Endometrium (tissue), 2 donors: Measurements from ENCODE around the gene KLHL41.

Source experiments
- FAIRE-seq: peaks from 2 replicates; lab custom pipeline; 2012; peaks lifted over from hg19 to GRCh38; lab: Jason Lieb, UNC
- donor health status: control.
- donor health status: control.

The KLHL41 gene

DNA sequence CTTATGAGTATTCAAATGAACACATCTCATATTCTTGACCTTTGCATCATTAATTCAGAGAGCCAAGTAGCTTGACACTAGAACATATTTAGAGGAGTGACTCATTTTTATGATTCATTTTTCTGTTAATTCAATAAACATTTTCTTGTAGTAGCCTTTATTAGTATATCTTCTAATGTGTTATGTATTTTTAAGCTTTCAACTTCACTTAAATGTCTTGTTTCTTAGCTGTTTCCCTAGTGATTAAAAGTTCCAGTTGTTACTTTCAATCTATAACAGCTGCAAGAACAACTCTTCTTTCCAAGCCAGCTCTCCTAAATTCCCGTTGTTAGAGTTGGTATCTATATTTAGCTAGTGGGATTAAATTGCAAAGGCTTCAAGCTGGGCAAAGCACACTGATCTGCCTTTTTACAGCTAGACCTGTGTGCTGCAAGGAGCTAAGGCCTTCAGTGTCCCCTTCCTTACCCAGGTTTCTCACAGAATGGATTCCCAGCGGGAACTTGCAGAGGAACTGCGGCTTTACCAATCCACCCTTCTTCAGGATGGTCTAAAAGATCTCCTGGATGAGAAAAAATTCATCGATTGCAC, at the start of gene KLHL41:
Gene KLHL41, plus strand, starts transcription at position 405 of the 588 bp plus-strand sequence. Its CDS starts 77 bp downstream, at position 482.
- FAIRE-seq, result no peak

DNA sequence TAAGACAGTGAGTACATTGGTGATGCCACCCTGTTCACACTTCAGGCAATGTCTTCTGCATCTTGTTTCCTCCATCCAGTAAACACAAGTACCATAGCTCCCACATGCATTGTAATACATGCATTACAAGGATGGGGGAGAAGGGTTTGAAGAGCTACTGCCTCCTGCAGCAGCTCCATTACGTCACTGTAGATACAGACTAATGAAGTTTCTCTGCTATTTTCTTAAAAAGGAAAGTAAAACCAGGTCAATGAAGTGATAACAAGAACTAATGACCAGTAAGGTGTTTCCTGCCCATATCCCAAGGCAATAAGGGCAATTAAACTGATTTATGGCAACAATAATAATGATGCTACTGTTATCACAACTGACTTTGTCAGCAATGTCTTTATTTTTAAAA, 48.4 kb upstream of the KLHL41 start:
- FAIRE-seq, result no peak

DNA sequence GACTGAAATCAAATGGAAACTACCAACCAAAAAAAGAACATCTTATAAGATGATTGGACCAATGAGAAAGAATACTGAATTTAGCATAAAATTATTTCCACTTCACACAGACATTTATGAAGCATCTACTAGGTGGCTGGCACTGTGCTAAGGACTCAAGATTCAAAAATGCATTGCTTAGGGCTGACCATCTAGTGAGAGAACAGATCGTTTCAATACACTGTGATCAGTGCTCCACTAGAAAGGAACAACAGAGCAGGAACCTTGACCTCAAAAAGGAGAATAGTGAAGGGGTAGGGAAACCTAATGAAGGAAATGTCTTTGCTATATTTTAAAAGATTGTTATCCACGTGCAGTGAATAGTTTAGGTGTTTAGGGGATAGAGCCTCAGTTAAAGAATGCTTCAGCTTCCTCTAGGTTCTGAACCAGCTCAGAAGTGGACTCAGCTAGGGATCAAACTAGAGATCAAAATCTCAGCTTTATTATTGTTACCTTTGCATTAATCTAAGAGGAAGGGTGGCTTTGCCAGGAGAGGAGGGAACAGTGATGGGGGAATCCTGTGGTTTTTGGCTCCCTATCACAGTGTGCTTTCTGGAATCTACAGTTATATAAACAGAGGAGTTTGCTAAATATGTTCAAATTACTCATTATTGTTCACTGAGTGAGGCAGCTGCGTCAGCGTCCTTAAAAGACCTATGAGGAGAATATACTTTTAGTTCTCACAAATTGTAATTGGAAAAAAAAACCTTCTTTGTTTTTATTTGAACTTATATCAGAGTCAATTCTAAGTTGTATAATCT, 46.4 kb upstream of the KLHL41 start:
- no peak for FAIRE-seq

GRCh38 chr2:169464466-169464865, 45.0 kb upstream of the KLHL41 start:
- no peak for FAIRE-seq

- FAIRE-seq, result no peak
Measured at GRCh38 chr2:169464882-169465281, 44.6 kb upstream of the KLHL41 start.

GRCh38 chr2:169468841-169469240, 40.7 kb upstream of the KLHL41 start:
- FAIRE-seq, result no peak

- FAIRE-seq, result no peak
Measured at GRCh38 chr2:169469952-169470572, 39.4 kb upstream of the KLHL41 start.

DNA sequence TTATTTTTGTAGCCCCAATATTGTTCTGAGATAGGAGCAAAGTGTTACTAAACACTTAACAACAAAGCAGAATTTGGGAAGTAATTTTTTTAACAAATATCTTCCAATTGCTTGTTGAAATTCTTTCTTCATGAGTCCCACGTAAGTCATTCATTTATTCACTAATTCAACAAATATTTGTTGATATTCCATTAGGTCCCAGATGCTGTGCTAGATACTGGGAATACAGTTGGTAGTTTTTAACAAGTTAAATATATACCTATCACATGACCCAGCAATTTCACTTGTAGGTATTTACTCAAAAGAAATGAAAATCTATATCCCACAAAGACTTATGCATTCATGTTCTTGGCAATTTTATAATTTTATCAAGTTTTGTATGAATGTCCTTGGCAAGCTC, 37.3 kb upstream of the KLHL41 start:
- no peak for FAIRE-seq

DNA sequence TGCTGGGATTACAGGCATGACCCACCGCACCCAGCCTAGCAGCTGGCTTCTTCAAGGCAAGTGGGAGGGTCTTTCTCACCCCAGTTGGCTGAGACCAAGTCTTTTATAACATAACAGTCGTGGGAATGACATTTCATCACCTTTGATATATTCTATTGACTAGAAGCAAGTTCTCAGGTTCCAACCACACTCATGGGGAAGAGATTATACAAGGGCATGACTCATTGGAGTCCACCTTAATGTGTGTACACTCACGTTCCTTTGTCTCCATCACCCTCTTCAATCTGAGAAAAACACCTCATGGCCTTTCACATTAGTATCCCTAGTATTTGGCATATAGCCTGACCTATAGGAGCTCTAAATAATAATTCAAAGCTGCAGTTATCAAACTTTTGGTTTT, 33.0 kb upstream of the KLHL41 start:
- FAIRE-seq, result no peak

- no peak for FAIRE-seq
Measured at GRCh38 chr2:169478339-169478738, 31.2 kb upstream of the KLHL41 start.

GRCh38 chr2:169478745-169479256, 30.7 kb upstream of the KLHL41 start:
- no peak for FAIRE-seq

DNA sequence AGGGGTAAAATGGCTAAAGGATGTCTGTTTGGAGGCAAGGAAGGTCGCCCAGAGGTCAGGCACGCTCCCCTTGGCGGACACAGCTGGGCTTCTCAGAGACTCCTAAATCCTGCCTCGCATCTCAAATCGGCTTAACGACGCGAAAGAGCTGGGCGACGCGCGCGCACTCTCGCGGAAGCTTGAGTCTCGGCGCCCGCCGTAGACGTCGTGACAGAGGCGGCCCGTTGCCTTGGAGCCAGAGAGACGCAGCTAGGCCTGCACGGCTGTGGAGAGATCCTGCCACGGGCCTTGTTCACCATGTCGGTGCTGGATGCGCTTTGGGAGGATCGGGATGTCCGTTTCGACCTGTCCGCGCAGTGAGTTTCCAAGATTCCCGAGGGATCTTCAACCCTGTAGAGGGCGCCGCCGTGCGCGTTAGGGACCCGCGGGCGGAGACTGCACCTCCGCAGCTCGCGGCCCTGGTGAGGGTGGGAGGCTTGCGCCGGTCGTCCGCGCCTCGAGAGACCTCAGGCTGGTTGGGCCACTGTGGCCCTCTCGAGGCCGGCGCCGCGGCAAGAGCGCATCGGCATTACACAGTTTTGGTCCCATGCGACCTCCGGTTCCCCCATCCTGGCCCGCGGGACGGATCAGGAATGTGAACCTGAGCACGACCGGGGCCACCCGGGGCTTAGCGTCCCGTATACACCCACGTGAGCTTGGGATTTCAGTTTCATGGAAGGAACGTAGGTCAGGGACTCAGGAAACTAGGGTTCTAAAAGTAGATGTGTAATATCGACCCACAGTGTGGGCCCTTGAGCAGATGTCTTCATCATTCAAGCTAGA, 30.0 kb upstream of the KLHL41 start, which contains the start of gene BBS5:
Gene BBS5, plus strand, starts transcription at position 238 of the 822 bp plus-strand sequence. Its CDS starts 60 bp downstream, at position 298.
- no peak for FAIRE-seq

DNA sequence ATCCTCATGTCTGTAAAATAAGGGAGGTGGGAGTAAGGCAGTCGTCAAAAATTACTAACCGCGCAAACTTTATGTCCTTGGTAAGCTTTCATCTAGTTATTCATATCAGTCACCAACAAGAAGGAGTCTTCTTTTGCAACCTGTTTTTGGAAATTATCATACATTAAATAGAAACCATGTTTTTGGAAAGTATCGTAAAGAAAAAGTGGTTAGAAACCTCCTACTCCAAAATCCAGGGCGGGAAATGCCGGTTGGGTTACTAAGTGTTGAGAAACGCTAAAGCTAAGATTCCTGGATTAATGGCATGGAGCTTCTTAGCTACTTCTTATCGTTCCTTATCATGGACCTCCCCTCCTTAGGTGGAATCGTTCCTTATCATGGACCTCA, 29.4 kb upstream of the KLHL41 start:
- FAIRE-seq, result no peak

DNA sequence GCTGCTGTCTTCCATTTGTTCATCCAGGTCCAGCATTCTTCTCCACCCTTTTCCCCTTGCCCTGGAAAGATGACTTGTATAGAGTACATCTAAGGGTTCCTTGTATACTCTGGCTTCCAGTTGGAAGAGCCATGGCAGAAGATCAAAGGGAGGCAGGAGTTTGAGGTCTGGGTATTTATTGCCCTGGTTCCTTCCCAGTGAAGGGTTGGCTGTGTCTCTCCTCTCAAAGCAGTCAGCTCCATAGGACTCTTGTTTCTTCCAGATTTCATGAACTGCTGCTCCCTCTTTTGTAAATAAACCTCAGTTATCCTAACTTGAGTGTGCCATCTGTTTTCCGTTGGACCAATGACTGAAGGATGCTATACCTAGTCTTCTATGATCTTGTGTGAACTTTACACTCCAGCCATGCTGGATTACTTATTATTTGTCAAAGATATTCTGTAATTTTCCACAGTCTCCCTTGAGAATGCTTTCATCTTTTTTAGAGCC, 23.8 kb upstream of the KLHL41 start:
- no peak for FAIRE-seq

GRCh38 chr2:169486487-169486886, 23.0 kb upstream of the KLHL41 start:
- no peak for FAIRE-seq

- no peak for FAIRE-seq
Measured at GRCh38 chr2:169490834-169491233, 18.7 kb upstream of the KLHL41 start.

- FAIRE-seq, result no peak
Measured at GRCh38 chr2:169491378-169491777, 18.1 kb upstream of the KLHL41 start.

DNA sequence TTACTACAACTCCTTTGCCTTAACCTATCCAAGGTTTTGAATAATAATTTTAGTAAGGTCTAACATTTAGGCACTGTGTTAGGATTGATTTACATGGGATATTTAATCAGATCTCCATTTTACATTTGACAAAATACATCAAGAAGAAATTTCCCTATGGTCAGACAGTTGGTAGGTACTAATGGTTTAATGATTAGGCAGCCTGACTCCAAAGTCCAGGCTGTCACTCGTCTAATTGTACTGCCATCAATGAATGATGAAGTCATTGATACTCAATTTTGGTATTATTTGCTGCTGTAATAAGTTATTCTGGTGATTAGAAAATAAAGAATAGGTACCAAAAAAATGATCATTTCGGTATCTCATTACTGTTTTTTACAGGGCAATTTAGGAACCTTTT, 16.1 kb upstream of the KLHL41 start:
- FAIRE-seq, result no peak

DNA sequence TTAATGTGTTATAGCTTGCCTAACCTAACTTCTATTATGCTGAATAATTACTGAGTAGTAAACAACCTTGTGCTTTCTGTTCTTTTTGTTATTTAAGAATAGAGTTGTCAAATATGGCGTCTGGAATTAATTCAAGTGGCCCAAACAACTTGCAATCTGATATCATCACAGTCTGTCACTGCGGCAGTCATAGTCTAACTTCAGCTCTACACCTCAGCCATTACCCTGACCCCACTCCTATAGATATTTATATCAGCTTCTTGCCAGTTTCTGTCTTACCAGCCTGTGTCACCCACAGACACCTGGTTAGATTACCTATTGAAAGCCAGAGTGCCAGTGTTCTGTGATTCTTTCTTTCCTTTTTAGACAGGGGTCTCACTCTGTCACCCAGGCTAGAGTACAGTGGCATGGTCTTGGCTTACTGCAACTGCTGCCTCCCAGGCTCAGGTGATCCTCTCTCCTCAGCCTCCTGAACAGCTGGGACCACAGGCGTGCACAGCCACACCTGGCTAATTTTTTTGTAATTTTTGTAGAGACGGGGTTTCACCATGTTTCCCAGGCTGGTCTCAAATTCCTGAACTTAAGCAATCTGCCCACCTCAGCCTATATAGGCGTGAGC, 14.1 kb upstream of the KLHL41 start:
- no peak for FAIRE-seq

DNA sequence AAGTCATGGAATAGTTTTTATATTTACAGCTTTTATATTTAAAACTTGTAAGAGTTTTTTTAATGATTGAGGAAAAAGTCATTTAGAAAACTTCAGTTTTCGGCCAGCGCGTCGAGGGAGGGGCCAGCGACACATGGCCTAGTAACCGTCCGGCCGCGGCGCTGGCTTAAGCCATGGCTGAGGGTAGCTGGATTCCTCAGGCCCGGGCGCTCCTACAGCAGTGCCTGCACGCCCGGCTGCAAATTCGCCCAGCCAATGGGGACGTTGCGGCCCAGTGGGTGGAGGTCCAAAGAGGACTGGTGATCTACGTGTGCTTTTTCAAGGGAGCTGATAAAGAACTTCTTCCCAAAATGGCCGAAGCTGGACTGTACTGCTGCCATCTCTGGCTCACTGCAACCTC, 4.9 kb upstream of the KLHL41 start:
- no peak for FAIRE-seq

DNA sequence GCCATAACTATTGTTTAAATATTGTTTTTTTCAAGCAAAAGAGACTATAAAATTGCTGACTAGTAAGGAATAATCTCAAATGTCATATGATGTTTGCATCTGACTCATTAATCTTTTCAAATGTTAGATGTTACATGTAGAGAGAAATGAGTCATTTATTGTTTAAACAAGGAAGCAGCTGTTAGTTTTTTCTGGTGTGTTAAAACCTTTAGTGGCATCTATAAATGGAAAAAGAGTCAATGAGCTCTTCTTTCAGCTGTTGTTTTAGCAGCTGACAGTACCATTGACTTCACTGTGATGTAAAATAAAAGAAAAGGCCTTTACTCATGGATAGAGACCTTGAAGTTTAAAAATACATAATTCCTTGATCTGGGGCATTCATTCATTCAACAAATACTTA, 1.8 kb upstream of the KLHL41 start:
- peak; percentile 41 for FAIRE-seq

DNA sequence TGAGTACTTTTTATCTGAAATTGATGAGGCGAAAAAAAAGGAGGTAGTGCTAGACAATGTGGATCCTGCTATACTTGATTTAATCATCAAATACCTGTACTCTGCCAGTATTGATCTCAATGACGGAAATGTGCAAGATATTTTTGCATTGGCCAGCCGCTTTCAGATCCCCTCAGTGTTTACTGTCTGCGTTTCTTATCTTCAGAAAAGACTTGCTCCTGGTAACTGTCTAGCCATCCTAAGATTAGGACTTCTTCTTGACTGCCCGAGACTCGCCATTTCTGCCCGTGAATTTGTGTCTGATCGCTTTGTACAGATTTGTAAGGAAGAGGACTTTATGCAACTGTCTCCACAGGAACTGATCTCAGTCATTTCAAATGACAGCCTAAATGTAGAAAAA, 453 bp downstream of the KLHL41 start:
- FAIRE-seq, result no peak
